ENCODE measurements around the gene DAP3. TPM values are rescaled to one million over a fixed set of nuclear protein-coding genes. Genes with fewer than 3 reads are reported as not detected.

The DAP3 gene
- polyA plus RNA-seq, 1 of the 3 experiments (the other 2 are of a cell fraction) = 115 TPM

GRCh38 chr1:155696524-155696923 is 7.6 kb downstream of the DAP3 start:
- ChIA-PET POLR2A (no interaction called here), CTCF (no interaction called here)
- peaks cover 31 to 49% of the 10 kb centered on the region in 2 experiments for H3K36me3 ChIP-seq (replicated peaks in 1 of 2; ENCODE audit: control insufficient read depth in 1 of 2, insufficient read depth in 2 of 2, low read length in 1 of 2)
- H3K9me2 ChIP-seq = no peaks in the 10 kb centered on the region
- H2AFZ ChIP-seq (ENCODE audit: low read depth) = no peak overlapping the region
- H3K27me3 ChIP-seq (ENCODE audit: insufficient read depth) = no peaks in the 10 kb centered on the region
- no peak overlapping the region for H3K4me2 ChIP-seq
- no peak overlapping the region for H3K27ac ChIP-seq (ENCODE audit: low read depth in 2 of 2, low read length in 1 of 2)
- no peak for DNase-seq
- H3K4me1 ChIP-seq (ENCODE audit: control insufficient read depth in 1 of 2, insufficient read depth in 2 of 2, low read depth in 1 of 2, low read length in 1 of 2) = peaks cover 0 to 4% of the 10 kb centered on the region in 2 experiments; a peak in 1 of 4 replicates
- TF ChIP-seq EP300 (IDR thresholded peaks at IDR 0.05; ENCODE audit: borderline replicate concordance in 1 of 2, low read depth in 1 of 2, low read length in 1 of 2) = no peak
- TF ChIP-seq RXRA (IDR thresholded peaks at IDR 0.05; ENCODE audit: borderline replicate concordance, low read depth) = no peak
- TF ChIP-seq IRF3 (IDR thresholded peaks at IDR 0.05; ENCODE audit: low read depth, low read length) = no peak
- TF ChIP-seq MEF2A (IDR thresholded peaks at IDR 0.05; ENCODE audit: borderline replicate concordance, low read depth) = no peak
- TF ChIP-seq POLR2AphosphoS5 (IDR thresholded peaks at IDR 0.05; ENCODE audit: low read depth, low read length) = no peak
- TF ChIP-seq PBX3 (IDR thresholded peaks at IDR 0.05) = no peak
- no peak for TF ChIP-seq MAX (IDR thresholded peaks at IDR 0.05; ENCODE audit: low read depth)
- no peak for TF ChIP-seq TEAD4 (IDR thresholded peaks at IDR 0.05; ENCODE audit: borderline replicate concordance, insufficient read depth)
- no peak for TF ChIP-seq RFX5 (IDR thresholded peaks at IDR 0.05; ENCODE audit: low read length)
- no peak for TF ChIP-seq JUND (IDR thresholded peaks at IDR 0.05)
- TF ChIP-seq TAF1 (IDR thresholded peaks at IDR 0.05; ENCODE audit: borderline replicate concordance, low read depth, low read length) = no peak
- TF ChIP-seq RAD21 (IDR thresholded peaks at IDR 0.05; ENCODE audit: low read length) = no peak
- no peak for TF ChIP-seq GABPA (IDR thresholded peaks at IDR 0.05; ENCODE audit: low read depth)
- no peak for TF ChIP-seq REST (IDR thresholded peaks at IDR 0.05; ENCODE audit: low read depth, low read length)
- no peak overlapping the region for H3K9ac ChIP-seq
- no peak overlapping the region for H3K4me3 ChIP-seq (ENCODE audit: low read depth in 2 of 2, low read length in 1 of 2)
- peaks cover 19% of the 10 kb centered on the region for H3F3A ChIP-seq (replicated peaks; ENCODE audit: insufficient read depth)
- peaks cover 88% of the 10 kb centered on the region for H3K79me2 ChIP-seq (ENCODE audit: insufficient read depth)
- peaks cover 23% of the 10 kb centered on the region; the same call in 1 of the 2 replicates for H4K20me1 ChIP-seq (ENCODE audit: insufficient read depth)
- no peaks in the 10 kb centered on the region; the same call in 1 of the 2 replicates for H3K9me3 ChIP-seq
